ENCODE results near the gene MCF2L. TPM values are rescaled to one million over a fixed set of nuclear protein-coding genes. Genes with fewer than 3 reads are reported as not detected.

The MCF2L gene
- total and polyA plus RNA-seq, 2 experiments from 2014 or later, result 4.8 to 25.6 TPM

DNA sequence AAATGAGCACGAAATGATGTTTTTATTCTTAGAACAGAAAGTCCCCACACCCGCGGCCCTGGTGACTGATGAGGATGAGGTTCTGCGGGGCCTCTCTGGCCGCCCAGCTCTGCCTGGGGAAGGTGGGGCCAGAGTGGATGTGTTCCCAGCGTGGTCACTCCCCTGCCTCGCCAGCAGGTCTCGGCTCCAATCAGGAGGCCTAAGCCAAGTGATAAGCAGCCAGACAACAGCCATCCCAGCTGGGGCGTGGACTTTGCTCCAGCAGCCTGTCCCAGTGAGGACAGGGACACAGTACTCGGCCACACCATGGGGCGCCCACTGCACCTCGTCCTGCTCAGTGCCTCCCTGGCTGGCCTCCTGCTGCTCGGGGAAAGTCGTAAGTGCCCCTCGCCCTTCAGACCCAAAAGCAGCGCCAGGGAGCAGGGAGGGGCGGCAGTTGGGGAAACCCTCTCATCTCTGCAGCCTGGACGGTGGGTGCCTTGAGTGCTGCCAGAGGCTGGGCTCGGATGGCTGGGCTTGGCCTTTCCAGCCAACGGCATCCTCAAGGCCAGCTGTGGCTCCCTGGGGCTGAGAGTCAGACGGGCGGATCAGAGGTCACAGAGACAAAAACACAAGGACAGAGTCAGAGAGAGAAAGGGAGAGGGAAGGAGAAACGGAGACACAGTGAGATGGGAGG is 153.7 kb downstream of the MCF2L start, which contains the start of gene F10:
TSS of gene F10 (plus strand) at position 250 of the 676 bp plus-strand sequence. CDS start at position 307, 57 bp downstream.
- Histone ChIP-seq H3K27ac (ENCODE audit: low read depth) (no peak within 1 kb of the TSS), H3F3A (replicated peaks; ENCODE audit: low read depth) (no peaks in the 10 kb centered on the region), H2AFZ (peak within 1 kb of the TSS; percentile 78), H3K27me3 (ENCODE audit: insufficient read depth) (no peaks in the 10 kb centered on the region), H3K36me3 (ENCODE audit: insufficient read depth) (no peaks in the 10 kb centered on the region), H3K4me1 (ENCODE audit: insufficient read depth) (no peaks in the 10 kb centered on the region), H3K79me2 (replicated peaks; ENCODE audit: insufficient read depth) (no peaks in the 10 kb centered on the region), H4K20me1 (replicated peaks; ENCODE audit: insufficient read depth) (no peaks in the 10 kb centered on the region), H3K4me2 (no peak within 1 kb of the TSS), H3K4me3 (no peak within 1 kb of the TSS), H3K9me2 (ENCODE audit: insufficient read depth) (no peaks in the 10 kb centered on the region)
- DNase-seq (ENCODE audit: low spot score) (peak; percentile 68), ATAC-seq (peak; percentile 92)
- Mint-ChIP-seq H3K9me3 (no peaks in the 10 kb centered on the region), H3K4me1 (peaks cover 11% of the 10 kb centered on the region), H3K4me3 (no peak within 1 kb of the TSS; the same call in 2 of the 3 replicates), H3K27me3 (ENCODE audit: insufficient read depth, low read depth, poor library complexity) (peaks cover 12% of the 10 kb centered on the region), H3K36me3 (ENCODE audit: low read depth) (no peaks in the 10 kb centered on the region; the same call in 2 of the 3 replicates), H3K27ac (peak within 1 kb of the TSS; percentile 60; the same call in 1 of the 2 replicates)
- TF ChIP-seq EZH2phosphoT487 (IDR thresholded peaks at IDR 0.05; ENCODE audit: unreplicated experiment) (no peak), EZH2 (IDR thresholded peaks at IDR 0.05; ENCODE audit: low read depth, unreplicated experiment) (no peak)

DNA sequence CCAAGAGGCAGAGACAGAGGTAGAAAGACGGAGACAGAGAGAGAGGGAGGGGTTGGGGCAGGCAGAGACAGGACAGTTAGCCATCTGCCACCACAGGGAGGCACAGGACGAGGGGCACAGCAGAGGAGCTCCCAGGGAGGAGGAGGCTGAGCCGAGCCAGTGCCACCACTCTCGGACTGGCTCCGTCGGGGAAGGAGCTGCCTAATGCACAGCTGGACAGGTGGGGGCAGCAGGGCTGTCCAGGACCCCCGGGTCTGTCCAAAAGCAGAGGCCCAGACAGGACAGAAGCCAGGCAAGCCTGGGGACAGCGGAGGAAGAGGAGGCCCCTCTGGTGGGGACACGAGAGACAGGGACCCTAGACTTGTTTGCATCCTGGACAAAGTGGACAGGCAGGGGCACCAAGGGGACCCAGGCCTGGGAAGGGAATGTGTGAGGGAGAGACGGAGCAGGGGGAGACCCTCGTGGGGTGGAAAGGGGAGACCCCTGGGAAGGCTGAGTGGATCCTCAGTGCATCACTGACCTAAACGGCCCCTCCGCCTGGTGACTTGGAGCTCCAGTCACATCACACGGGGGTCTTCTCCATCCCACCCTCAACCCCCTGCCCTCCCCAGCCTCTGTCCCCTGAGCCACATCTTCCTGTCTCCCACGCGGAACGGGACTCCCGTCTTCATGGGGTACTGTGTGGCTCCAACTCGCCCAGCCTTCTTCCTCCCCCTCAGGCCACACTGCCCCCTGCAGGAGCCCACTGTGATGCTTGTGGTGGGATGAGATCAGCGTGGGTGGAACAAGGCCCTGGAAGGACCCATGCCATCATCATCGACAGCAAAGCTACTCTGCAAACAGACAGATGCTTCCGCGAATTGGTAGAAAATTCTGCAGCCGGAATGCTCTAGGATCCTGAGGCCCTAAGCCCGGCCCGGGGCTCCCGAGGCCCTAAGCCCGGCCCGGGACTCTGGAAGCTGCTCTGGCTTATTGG is 154.5 kb downstream of the MCF2L start:
- Mint-ChIP-seq H3K27me3 (ENCODE audit: insufficient read depth, low read depth, poor library complexity) (peaks cover 12% of the 10 kb centered on the region), H3K4me3 (no peak overlapping the region; the same call in 2 of the 3 replicates), H3K9me3 (no peaks in the 10 kb centered on the region), H3K4me1 (peaks cover 11% of the 10 kb centered on the region), H3K27ac (no peak overlapping the region), H3K36me3 (ENCODE audit: low read depth) (no peaks in the 10 kb centered on the region; the same call in 2 of the 3 replicates)
- H3K27ac ChIP-seq (ENCODE audit: low read depth), result no peak overlapping the region
- no peaks in the 10 kb centered on the region for H3K4me1 ChIP-seq (ENCODE audit: insufficient read depth)
- no peaks in the 10 kb centered on the region for H3K27me3 ChIP-seq (ENCODE audit: insufficient read depth)
- TF ChIP-seq, protein P1, sequence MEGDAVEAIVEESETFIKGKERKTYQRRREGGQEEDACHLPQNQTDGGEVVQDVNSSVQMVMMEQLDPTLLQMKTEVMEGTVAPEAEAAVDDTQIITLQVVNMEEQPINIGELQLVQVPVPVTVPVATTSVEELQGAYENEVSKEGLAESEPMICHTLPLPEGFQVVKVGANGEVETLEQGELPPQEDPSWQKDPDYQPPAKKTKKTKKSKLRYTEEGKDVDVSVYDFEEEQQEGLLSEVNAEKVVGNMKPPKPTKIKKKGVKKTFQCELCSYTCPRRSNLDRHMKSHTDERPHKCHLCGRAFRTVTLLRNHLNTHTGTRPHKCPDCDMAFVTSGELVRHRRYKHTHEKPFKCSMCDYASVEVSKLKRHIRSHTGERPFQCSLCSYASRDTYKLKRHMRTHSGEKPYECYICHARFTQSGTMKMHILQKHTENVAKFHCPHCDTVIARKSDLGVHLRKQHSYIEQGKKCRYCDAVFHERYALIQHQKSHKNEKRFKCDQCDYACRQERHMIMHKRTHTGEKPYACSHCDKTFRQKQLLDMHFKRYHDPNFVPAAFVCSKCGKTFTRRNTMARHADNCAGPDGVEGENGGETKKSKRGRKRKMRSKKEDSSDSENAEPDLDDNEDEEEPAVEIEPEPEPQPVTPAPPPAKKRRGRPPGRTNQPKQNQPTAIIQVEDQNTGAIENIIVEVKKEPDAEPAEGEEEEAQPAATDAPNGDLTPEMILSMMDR (conservative IDR thresholded peaks at IDR 0.05; ENCODE audit: low read depth in 2 of 2), result peak; percentile 47 to 79
- TF ChIP-seq NANOG (IDR thresholded peaks at IDR 0.05; ENCODE audit: borderline replicate concordance), result no peak
- no peaks in the 10 kb centered on the region for H3K36me3 ChIP-seq (ENCODE audit: insufficient read depth)
- H3K9me2 ChIP-seq (ENCODE audit: insufficient read depth), result no peaks in the 10 kb centered on the region
- DNase-seq (ENCODE audit: low spot score), result peak; percentile 50
- H4K20me1 ChIP-seq (replicated peaks; ENCODE audit: insufficient read depth), result no peaks in the 10 kb centered on the region
- no peaks in the 10 kb centered on the region for H3K79me2 ChIP-seq (replicated peaks; ENCODE audit: insufficient read depth)
- ATAC-seq, result peak; percentile 63
- no peak overlapping the region for H3K4me2 ChIP-seq
- H3K4me3 ChIP-seq, result no peak overlapping the region
- H3F3A ChIP-seq (replicated peaks; ENCODE audit: low read depth), result no peaks in the 10 kb centered on the region
- H2AFZ ChIP-seq, result peak overlapping the region; percentile 78
